Mesendoderm (in vitro differentiated cells): Measurements from ENCODE around the gene ASB2.

Experiments used
- DNase-seq: peaks from one replicate; pipeline ENCODE4 v3.0.0; 2013
- H2AK5ac ChIP-seq: 2 replicates; pipeline ENCODE4 v1.6.1; 2013; ENCODE audit warnings: low read length, inconsistent platforms
- H2BK120ac ChIP-seq: 2 replicates; pipeline ENCODE4 v1.6.1; 2013; ENCODE audit warnings: low read depth, mild to moderate bottlenecking, low read length, moderate library complexity, mixed read lengths
- H2BK15ac ChIP-seq: replicated peaks from 2 replicates; pipeline ENCODE4 v1.6.1; 2013; ENCODE audit warnings: low read depth, mild to moderate bottlenecking, moderate library complexity
- H2BK5ac ChIP-seq: 2 replicates; pipeline ENCODE4 v1.6.1; 2013; ENCODE audit warnings: low read length, inconsistent platforms
- H3K18ac ChIP-seq: 2 replicates; pipeline ENCODE4 v1.6.1; 2013; ENCODE audit warnings: mild to moderate bottlenecking, low read length, mixed read lengths
- H3K23ac ChIP-seq: one replicate; pipeline ENCODE4 v1.6.1; 2013; ENCODE audit warnings: low read length
- H3K27ac ChIP-seq: 2 replicates; pipeline ENCODE4 v1.5.1; 2013; ENCODE audit warnings: low read depth, mild to moderate bottlenecking, inconsistent platforms, low read length, moderate library complexity
- H3K27me3 ChIP-seq: 2 replicates; pipeline ENCODE4 v1.6.1; 2013; ENCODE audit warnings: low read length, control low read depth, mild to moderate bottlenecking, inconsistent platforms; ENCODE audit not compliant: insufficient read depth, poor library complexity
- H3K36me3 ChIP-seq: 2 replicates; pipeline ENCODE4 v1.6.1; 2013; ENCODE audit warnings: low read length, inconsistent platforms; ENCODE audit not compliant: control insufficient read depth, insufficient read depth
- H3K4ac ChIP-seq: one replicate; pipeline ENCODE4 v1.6.1; 2013; ENCODE audit warnings: low read depth, mild to moderate bottlenecking, low read length, moderate library complexity
- H3K4me1 ChIP-seq: 2 replicates; pipeline ENCODE4 v1.6.1; 2013; ENCODE audit warnings: low read depth, low read length, inconsistent platforms; ENCODE audit not compliant: control insufficient read depth
- H3K4me2 ChIP-seq: 2 replicates; pipeline ENCODE4 v1.6.1; 2013; ENCODE audit warnings: low read length
- H3K4me3 ChIP-seq: 2 replicates; pipeline ENCODE4 v1.5.1; 2013; ENCODE audit warnings: mild to moderate bottlenecking, low read length
- H3K56ac ChIP-seq: one replicate; pipeline ENCODE4 v1.6.1; 2013; ENCODE audit warnings: low read length
- H3K79me1 ChIP-seq: 2 replicates; pipeline ENCODE4 v1.6.1; 2013; ENCODE audit warnings: low read length, inconsistent platforms
- H3K79me2 ChIP-seq: 2 replicates; pipeline ENCODE4 v1.6.1; 2013; ENCODE audit warnings: mild to moderate bottlenecking, low read length; ENCODE audit not compliant: control insufficient read depth, insufficient read depth
- H3K9ac ChIP-seq: 2 replicates; pipeline ENCODE4 v1.6.1; 2013; ENCODE audit warnings: low read length, inconsistent platforms
- H4K5ac ChIP-seq: one replicate; pipeline ENCODE4 v1.6.1; 2013; ENCODE audit warnings: low read length
- H4K8ac ChIP-seq: one replicate; pipeline ENCODE4 v1.6.1; 2013; ENCODE audit warnings: low read depth, mild to moderate bottlenecking, control low read depth, low read length, moderate library complexity
- WGBS: extraction: QIAGEN DNeasy Blood & Tissue Kit; methylation state at CpG from one replicate; pipeline ENCODE4 v1.1.7; 2013; ENCODE audit warnings: low lambda C conversion rate, missing lambda C conversion rate; ENCODE audit not compliant: insufficient coverage; ENCODE audit errors: extremely low coverage; 5-methylcytosine and 5-hydroxymethylcytosine counted together

ASB2 gene

GRCh38 chr14:93993382-93993781, 17.0 kb upstream of the ASB2 start:
- Histone ChIP-seq H3K4me1 (no peaks in the 10 kb centered on the region), H4K5ac (no peak overlapping the region), H3K56ac (no peak overlapping the region), H3K4me3 (no peak overlapping the region), H4K8ac (no peak overlapping the region), H2BK5ac (no peak overlapping the region), H2AK5ac (no peak overlapping the region), H3K27ac (no peak overlapping the region), H3K36me3 (no peaks in the 10 kb centered on the region), H3K18ac (no peak overlapping the region), H3K79me1 (no peaks in the 10 kb centered on the region), H2BK120ac (no peak overlapping the region), H3K23ac (no peak overlapping the region), H3K27me3 (no peaks in the 10 kb centered on the region), H3K79me2 (no peaks in the 10 kb centered on the region), H2BK15ac (no peak overlapping the region), H3K9ac (no peak overlapping the region), H3K4ac (no peak overlapping the region), H3K4me2 (no peak overlapping the region)
- WGBS, result no CpG with 5 or more reads among the region's 6 CpGs
- DNase-seq, result no peak

- Histone ChIP-seq H3K18ac (no peak overlapping the region), H3K4me3 (no peak overlapping the region), H3K4ac (no peak overlapping the region), H2BK15ac (no peak overlapping the region), H2BK5ac (no peak overlapping the region), H3K9ac (no peak overlapping the region), H4K5ac (no peak overlapping the region), H3K36me3 (no peaks in the 10 kb centered on the region), H3K23ac (no peak overlapping the region), H3K27ac (no peak overlapping the region), H3K79me2 (no peaks in the 10 kb centered on the region), H3K4me1 (peaks cover 2% of the 10 kb centered on the region), H2AK5ac (no peak overlapping the region), H2BK120ac (no peak overlapping the region), H4K8ac (no peak overlapping the region), H3K27me3 (no peaks in the 10 kb centered on the region), H3K79me1 (no peaks in the 10 kb centered on the region), H3K56ac (no peak overlapping the region), H3K4me2 (no peak overlapping the region)
- DNase-seq, result no peak
- no CpG with 5 or more reads among the region's 4 CpGs for WGBS
Measured at GRCh38 chr14:93991649-93992048, 15.3 kb upstream of the ASB2 start.

- H4K8ac ChIP-seq, result no peak overlapping the region
- H3K4me2 ChIP-seq, result no peak overlapping the region
- no peak overlapping the region for H4K5ac ChIP-seq
- no peak overlapping the region for H3K18ac ChIP-seq
- no peak overlapping the region for H3K56ac ChIP-seq
- no peaks in the 10 kb centered on the region for H3K79me2 ChIP-seq
- H2AK5ac ChIP-seq, result no peak overlapping the region
- H2BK5ac ChIP-seq, result no peak overlapping the region
- no peak overlapping the region for H3K9ac ChIP-seq
- no peak overlapping the region for H2BK120ac ChIP-seq
- H3K4me1 ChIP-seq, result peaks cover 2% of the 10 kb centered on the region
- H3K79me1 ChIP-seq, result no peaks in the 10 kb centered on the region
- no CpG with 5 or more reads among the region's 10 CpGs for WGBS
- no peak overlapping the region for H3K4ac ChIP-seq
- no peak overlapping the region for H2BK15ac ChIP-seq
- no peak overlapping the region for H3K4me3 ChIP-seq
- no peak for DNase-seq
- no peaks in the 10 kb centered on the region for H3K36me3 ChIP-seq
- no peaks in the 10 kb centered on the region for H3K27me3 ChIP-seq
- H3K27ac ChIP-seq, result no peak overlapping the region
- H3K23ac ChIP-seq, result no peak overlapping the region
Measured at GRCh38 chr14:93991212-93991611, 14.8 kb upstream of the ASB2 start.

GRCh38 chr14:93989939-93990338, 13.6 kb upstream of the ASB2 start:
- no CpG with 5 or more reads among the region's 4 CpGs for WGBS
- no peak overlapping the region for H2BK120ac ChIP-seq

GRCh38 chr14:93987815-93988476, 11.6 kb upstream of the ASB2 start:
- Histone ChIP-seq H4K5ac (no peak overlapping the region), H3K4me3 (no peak overlapping the region), H3K56ac (no peak overlapping the region), H3K23ac (no peak overlapping the region), H3K36me3 (no peaks in the 10 kb centered on the region), H3K18ac (no peak overlapping the region), H2BK120ac (no peak overlapping the region), H3K79me2 (no peaks in the 10 kb centered on the region), H2BK5ac (no peak overlapping the region), H3K4ac (no peak overlapping the region), H3K27me3 (no peaks in the 10 kb centered on the region), H3K79me1 (no peaks in the 10 kb centered on the region), H3K4me1 (peaks cover 2% of the 10 kb centered on the region), H3K9ac (no peak overlapping the region), H3K4me2 (no peak overlapping the region), H3K27ac (no peak overlapping the region), H2BK15ac (no peak overlapping the region), H2AK5ac (no peak overlapping the region), H4K8ac (no peak overlapping the region)
- DNase-seq, result peak; percentile 46
- no CpG with 5 or more reads among the region's 3 CpGs for WGBS

More at GRCh38 chr14:93989939-93990338, 13.6 kb upstream of the ASB2 start:
- H3K9ac ChIP-seq, result no peak overlapping the region
- H3K4me2 ChIP-seq, result no peak overlapping the region
- no peaks in the 10 kb centered on the region for H3K79me1 ChIP-seq
- no peaks in the 10 kb centered on the region for H3K79me2 ChIP-seq
- H3K27ac ChIP-seq, result no peak overlapping the region
- no peak overlapping the region for H2BK15ac ChIP-seq
- H3K36me3 ChIP-seq, result no peaks in the 10 kb centered on the region
- H3K56ac ChIP-seq, result no peak overlapping the region
- no peak overlapping the region for H3K23ac ChIP-seq
- no peak overlapping the region for H3K4me3 ChIP-seq
- no peaks in the 10 kb centered on the region for H3K27me3 ChIP-seq
- H3K4ac ChIP-seq, result no peak overlapping the region
- no peak overlapping the region for H2AK5ac ChIP-seq
- no peak overlapping the region for H4K5ac ChIP-seq
- H3K4me1 ChIP-seq, result peaks cover 2% of the 10 kb centered on the region
- DNase-seq, result no peak
- H3K18ac ChIP-seq, result no peak overlapping the region
- no peak overlapping the region for H2BK5ac ChIP-seq
- H4K8ac ChIP-seq, result no peak overlapping the region

GRCh38 chr14:93987376-93987775, 11.0 kb upstream of the ASB2 start:
- Histone ChIP-seq H4K8ac (no peak overlapping the region), H4K5ac (no peak overlapping the region), H3K27ac (no peak overlapping the region), H2BK15ac (no peak overlapping the region), H3K4me2 (no peak overlapping the region), H3K79me2 (no peaks in the 10 kb centered on the region), H3K18ac (no peak overlapping the region), H3K9ac (no peak overlapping the region), H2BK5ac (no peak overlapping the region), H3K27me3 (no peaks in the 10 kb centered on the region), H3K4ac (no peak overlapping the region), H3K4me1 (peaks cover 2% of the 10 kb centered on the region), H3K36me3 (no peaks in the 10 kb centered on the region), H3K56ac (peak overlapping the region; percentile 69), H2BK120ac (no peak overlapping the region), H3K4me3 (no peak overlapping the region), H3K23ac (no peak overlapping the region), H2AK5ac (no peak overlapping the region), H3K79me1 (no peaks in the 10 kb centered on the region)
- DNase-seq, result no peak
- WGBS, result no CpG with 5 or more reads among the region's 12 CpGs
